ENCODE measurements around the gene RALGAPB. TPM values are rescaled to one million over a fixed set of nuclear protein-coding genes. Genes with fewer than 3 reads are reported as not detected.
"Not testable (repeated sequence)": the region's sequence is repeated elsewhere in the genome, so short reads cannot be mapped to it uniquely, and the experiment has no call there.

The RALGAPB gene
- total RNA-seq, 3 donors from 2014 or later: 32.8 to 73.6 (median 58.0) TPM

DNA sequence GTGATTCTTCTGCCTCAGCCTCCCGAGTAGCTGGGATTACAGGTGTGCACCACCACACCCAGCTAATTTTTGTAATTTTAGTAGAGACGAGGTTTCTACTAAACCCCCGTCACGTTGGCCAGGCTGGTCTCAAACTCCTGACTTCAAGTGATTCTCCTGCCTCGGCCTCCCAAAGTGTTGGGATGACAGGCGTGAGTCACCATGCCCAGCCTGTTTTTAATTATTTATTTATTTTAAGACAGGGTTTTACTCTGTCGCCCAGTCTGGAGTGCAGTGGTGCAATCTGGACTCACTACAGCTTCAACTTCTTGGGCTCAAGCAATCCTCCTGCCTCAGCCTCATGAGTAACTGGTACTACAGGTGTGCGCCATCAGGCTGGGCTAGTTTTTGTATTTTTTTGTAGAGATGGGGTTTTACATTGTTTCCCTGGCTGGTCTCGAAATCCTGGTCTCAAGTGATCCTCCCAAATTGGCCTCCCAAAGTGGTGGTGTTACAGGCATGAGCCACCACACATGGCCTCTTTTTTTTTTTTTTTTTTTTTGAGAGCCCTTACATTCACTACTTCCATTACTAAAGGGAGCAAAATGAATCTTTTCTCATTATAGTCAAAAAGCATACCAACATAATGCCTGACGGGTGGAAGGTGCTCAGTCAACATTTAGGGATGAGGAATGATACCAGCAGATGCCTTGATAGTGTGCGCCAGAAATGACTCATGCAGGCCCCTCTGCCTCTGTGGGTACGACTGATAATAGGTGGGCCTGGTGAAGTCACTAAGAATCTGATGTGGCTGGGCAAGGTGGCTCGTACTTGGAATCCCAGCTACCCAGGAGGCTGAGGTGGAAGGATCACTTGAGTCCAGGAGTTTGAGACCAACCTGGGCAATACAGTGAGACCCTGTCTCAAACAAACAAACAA is 17.8 kb upstream of the RALGAPB start:
- intact Hi-C loops (cut with DNase I; ENCODE audit: low total_unique reads): no loop called here
- Histone ChIP-seq H3K27me3 (no peaks in the 10 kb centered on the region), H3K4me1 (no peaks in the 10 kb centered on the region), H3K9me3 (no peaks in the 10 kb centered on the region), H3K4me3 (no peak overlapping the region), H3K36me3 (no peaks in the 10 kb centered on the region), H3K27ac (no peak overlapping the region)
- TF ChIP-seq POLR2AphosphoS5 (IDR thresholded peaks at IDR 0.05): no peak
- TF ChIP-seq, protein P1, sequence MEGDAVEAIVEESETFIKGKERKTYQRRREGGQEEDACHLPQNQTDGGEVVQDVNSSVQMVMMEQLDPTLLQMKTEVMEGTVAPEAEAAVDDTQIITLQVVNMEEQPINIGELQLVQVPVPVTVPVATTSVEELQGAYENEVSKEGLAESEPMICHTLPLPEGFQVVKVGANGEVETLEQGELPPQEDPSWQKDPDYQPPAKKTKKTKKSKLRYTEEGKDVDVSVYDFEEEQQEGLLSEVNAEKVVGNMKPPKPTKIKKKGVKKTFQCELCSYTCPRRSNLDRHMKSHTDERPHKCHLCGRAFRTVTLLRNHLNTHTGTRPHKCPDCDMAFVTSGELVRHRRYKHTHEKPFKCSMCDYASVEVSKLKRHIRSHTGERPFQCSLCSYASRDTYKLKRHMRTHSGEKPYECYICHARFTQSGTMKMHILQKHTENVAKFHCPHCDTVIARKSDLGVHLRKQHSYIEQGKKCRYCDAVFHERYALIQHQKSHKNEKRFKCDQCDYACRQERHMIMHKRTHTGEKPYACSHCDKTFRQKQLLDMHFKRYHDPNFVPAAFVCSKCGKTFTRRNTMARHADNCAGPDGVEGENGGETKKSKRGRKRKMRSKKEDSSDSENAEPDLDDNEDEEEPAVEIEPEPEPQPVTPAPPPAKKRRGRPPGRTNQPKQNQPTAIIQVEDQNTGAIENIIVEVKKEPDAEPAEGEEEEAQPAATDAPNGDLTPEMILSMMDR (IDR thresholded peaks at IDR 0.05): no peak
- no peak for TF ChIP-seq POLR2A (IDR thresholded peaks at IDR 0.05)
- DNase-seq (ENCODE audit: low spot score in 2 of 2): no peak

DNA sequence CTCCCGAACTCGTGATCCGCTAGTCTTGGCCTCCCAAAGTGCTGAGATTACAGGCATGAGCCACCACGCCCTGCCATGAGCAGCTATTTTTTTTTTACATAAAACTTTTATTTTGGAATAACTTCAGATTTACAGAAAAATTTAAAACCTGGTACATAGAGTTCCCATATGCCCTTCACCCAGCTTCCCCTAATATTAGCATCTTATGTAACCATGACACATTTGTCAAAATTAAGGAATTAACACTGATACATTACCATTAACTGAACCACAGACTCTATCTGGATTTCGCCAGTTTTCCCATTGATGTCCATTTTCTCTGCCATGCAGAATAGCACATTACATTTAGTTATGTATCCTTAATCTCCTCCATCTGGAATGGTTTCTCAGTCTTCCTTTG is 14.3 kb upstream of the RALGAPB start:
- H3K27ac ChIP-seq: no peak overlapping the region
- H3K27me3 ChIP-seq: no peaks in the 10 kb centered on the region
- H3K36me3 ChIP-seq: no peaks in the 10 kb centered on the region
- no peaks in the 10 kb centered on the region for H3K9me3 ChIP-seq
- intact Hi-C loops (cut with DNase I; ENCODE audit: low total_unique reads): loop anchor here (1.0 kb wide), 1 partner anchor 29 kb away; no protein-coding TSS in a partner anchor
- DNase-seq (ENCODE audit: low spot score in 2 of 2): no peak
- no peaks in the 10 kb centered on the region for H3K4me1 ChIP-seq
- H3K4me3 ChIP-seq: no peak overlapping the region
- TF ChIP-seq POLR2A (IDR thresholded peaks at IDR 0.05): no peak
- TF ChIP-seq, protein P1 (IDR thresholded peaks at IDR 0.05): no peak

DNA sequence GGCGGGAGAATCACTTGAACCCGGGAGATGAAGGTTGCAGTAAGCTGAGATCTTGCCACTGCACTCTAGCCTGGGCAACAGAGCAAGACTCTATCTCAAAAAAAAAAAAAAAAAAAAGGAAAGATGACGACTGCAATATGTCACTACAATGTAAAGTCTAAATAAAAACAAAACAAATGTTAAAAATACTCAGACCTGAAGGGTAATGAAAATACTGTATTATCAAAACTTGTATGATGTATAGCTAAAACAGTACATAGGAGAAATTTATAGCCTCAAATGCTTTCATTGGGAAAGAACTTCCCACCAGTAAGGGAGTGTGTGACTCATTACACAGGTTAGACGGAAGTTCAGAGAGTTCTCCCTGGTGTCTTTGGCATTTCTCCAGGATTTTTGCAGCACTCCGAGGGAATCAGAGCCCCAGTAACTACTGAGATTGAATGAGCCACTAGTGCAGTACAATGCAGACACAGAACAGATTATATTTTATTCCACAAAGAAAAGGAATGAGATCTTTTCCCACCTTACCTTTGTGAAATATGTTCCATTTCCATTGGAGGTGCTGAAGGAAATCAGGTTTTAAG is 12.5 kb upstream of the RALGAPB start:
- no peaks in the 10 kb centered on the region for H3K4me1 ChIP-seq
- intact Hi-C loops (cut with DNase I; ENCODE audit: low total_unique reads): no loop called here
- no peaks in the 10 kb centered on the region for H3K27me3 ChIP-seq
- no peaks in the 10 kb centered on the region for H3K36me3 ChIP-seq
- no peaks in the 10 kb centered on the region for H3K9me3 ChIP-seq
- H3K4me3 ChIP-seq: no peak overlapping the region
- TF ChIP-seq POLR2A (IDR thresholded peaks at IDR 0.05) (no peak), POLR2AphosphoS5 (IDR thresholded peaks at IDR 0.05) (no peak)
- TF ChIP-seq, protein P1 (IDR thresholded peaks at IDR 0.05): no peak
- no peak overlapping the region for H3K27ac ChIP-seq
- no peak for DNase-seq (ENCODE audit: low spot score in 2 of 2)

DNA sequence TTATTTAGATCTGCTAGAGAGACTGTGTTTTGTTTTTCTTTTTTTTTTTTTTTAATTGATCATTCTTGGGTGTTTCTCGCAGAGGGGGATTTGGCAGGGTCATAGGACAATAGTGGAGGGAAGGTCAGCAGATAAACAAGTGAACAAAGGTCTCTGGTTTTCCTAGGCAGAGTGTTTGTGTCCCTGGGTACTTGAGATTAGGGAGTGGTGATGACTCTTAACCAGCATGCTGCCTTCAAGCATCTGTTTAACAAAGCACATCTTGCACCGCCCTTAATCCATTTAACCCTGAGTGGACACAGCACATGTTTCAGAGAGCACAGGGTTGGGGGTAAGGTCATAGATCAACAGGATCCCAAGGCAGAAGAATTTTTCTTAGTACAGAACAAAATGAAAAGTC is 12.0 kb upstream of the RALGAPB start:
- H3K4me3 ChIP-seq; H3K27ac ChIP-seq; DNase-seq (ENCODE audit: low spot score in 2 of 2); H3K36me3 ChIP-seq; H3K4me1 ChIP-seq; H3K27me3 ChIP-seq; H3K9me3 ChIP-seq; intact Hi-C loops (cut with DNase I; ENCODE audit: low total_unique reads): not testable (repeated sequence)

DNA sequence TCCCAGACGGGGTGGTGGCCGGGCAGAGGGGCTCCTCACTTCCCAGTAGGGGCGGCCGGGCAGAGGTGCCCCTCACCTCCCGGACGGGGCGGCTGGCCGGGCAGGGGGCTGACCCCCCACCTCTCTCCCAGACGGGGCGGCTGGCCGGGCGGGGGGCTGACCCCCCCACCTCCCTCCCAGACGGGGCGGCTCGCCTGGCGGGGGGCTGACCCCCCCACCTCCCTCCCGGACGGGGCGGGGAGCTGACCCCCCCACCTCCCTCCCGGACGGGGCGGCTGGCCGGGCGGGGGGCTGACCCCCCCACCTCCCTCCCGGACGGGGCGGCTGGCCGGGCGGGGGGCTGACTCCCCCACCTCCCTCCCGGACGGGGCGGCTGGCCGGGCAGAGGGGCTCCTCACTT is 11.5 kb upstream of the RALGAPB start:
- H3K4me3 ChIP-seq; H3K27me3 ChIP-seq; H3K36me3 ChIP-seq; intact Hi-C loops (cut with DNase I; ENCODE audit: low total_unique reads); H3K27ac ChIP-seq; DNase-seq (ENCODE audit: low spot score in 2 of 2); H3K9me3 ChIP-seq; H3K4me1 ChIP-seq: not testable (repeated sequence)

DNA sequence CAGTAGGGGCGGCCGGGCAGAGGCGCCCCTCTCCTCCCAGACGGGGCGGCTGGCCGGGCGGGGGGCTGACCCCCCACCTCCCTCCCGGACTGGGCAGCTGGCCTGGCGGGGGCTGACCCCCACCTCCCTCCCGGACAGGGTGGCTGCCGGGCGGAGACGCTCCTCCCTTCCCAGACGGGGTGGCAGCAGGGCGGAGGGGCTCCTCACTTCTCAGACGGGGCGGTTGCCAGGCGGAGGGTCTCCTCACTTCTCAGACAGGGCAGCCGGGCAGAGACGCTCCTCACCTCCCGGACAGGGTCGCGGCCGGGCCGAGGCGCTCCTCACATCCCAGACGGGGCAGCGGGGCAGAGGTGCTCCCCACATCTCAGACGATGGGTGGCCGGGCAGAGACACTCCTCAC is 11.1 kb upstream of the RALGAPB start:
- H3K27ac ChIP-seq; DNase-seq (ENCODE audit: low spot score in 2 of 2); H3K27me3 ChIP-seq; H3K36me3 ChIP-seq; H3K4me1 ChIP-seq; H3K9me3 ChIP-seq; H3K4me3 ChIP-seq; intact Hi-C loops (cut with DNase I; ENCODE audit: low total_unique reads): not testable (repeated sequence)

Measured in breast epithelium (tissue), 4 donors.